SK-N-MC (cell line): ENCODE results near the gene RNPS1.

Experiments
- EZH2 ChIP-seq: fragments of 200-600 bp; sonication (generic); IDR thresholded peaks from one replicate; pipeline ENCODE4 v1.6.1; 2017; ENCODE audit warnings: antibody characterized with exemption
- POLR2AphosphoS5 ChIP-seq: IDR thresholded peaks from 2 replicates; pipeline ENCODE4 v1.6.1; 2012; ENCODE audit warnings: mild to moderate bottlenecking, low read depth, low read length, borderline replicate concordance

GRCh38 chr16:2278272-2278608, 10.3 kb upstream of the RNPS1 start:
- no peak for TF ChIP-seq POLR2AphosphoS5
- no peak for TF ChIP-seq EZH2
